Breast epithelium (tissue), 3 donors: ENCODE measurements around the gene DDX54.

Experiments
- CTCF ChIP-seq, 3 donors: fragments of 450-650 bp; IDR thresholded peaks; one replicate each; pipeline ENCODE4 v1.5.1; 2016 to 2017; ENCODE audit warnings: antibody characterized with exemption in 3 of 3, mild to moderate bottlenecking in 3 of 3, moderate library complexity in 3 of 3
- POLR2A ChIP-seq: fragments of 450-650 bp; IDR thresholded peaks from one replicate; pipeline ENCODE4 v1.6.1; 2016; ENCODE audit warnings: antibody characterized with exemption, mild to moderate bottlenecking, moderate library complexity

DNA sequence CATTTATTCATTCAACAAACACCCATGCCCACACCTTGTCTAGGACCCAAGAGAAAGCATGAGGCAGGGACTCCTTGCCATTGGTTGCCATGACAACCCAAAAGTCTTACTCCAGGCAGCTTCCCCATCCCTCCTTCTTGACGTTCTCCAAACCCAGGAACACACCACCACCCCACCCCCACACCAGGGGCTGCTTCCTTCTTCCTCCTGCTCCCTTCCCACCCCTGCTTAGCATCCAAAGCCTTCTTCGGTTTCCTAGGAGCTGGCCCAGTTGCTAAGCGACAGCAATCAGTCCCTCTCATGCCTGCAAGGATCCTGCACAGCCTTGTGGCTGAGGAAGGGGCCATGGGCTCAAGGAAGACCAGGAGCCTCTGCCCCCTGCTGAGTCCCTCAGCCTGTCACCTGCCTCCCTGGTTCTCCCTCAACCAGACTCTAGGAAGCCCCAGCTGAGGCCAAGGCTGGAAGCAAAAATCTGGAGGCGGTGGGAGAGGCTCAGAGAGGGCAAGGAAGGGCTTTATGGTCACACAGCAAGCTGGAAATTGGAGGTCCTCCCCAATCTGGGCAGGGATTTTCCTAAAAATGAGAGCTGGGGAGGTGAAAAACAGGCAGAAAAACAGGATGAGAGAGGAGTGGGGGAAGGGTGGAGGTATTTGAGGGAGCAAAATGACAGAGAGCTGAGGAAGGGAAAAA is 65.2 kb downstream of the DDX54 start:
- TF ChIP-seq CTCF (IDR thresholded peaks at IDR 0.05) (no peak), POLR2A (no peak)
